ENCODE measurements around the gene WEE2.
A peak's percentile ranks its signal among the peaks of the same experiment; 100 is the strongest.

WEE2 gene

GRCh38 chr7:141697211-141697871, 10.8 kb upstream of the WEE2 start:
- TF ChIP-seq CTCF (IDR thresholded peaks at IDR 0.05; ENCODE audit: insufficient read depth, low read depth, low read length, missing control alignments): no peak
- DNase-seq (ENCODE audit: low read depth): no peak
- no peak overlapping the region for H3K4me3 ChIP-seq (ENCODE audit: low read depth, low read length)

- no peak for TF ChIP-seq CTCF (IDR thresholded peaks at IDR 0.05; ENCODE audit: insufficient read depth, low read depth, low read length, missing control alignments)
- no peak overlapping the region for H3K4me3 ChIP-seq (ENCODE audit: low read depth, low read length)
- DNase-seq (ENCODE audit: low read depth): no peak
Observed at GRCh38 chr7:141698247-141699015, 9.7 kb upstream of the WEE2 start.

- no peak for TF ChIP-seq CTCF (IDR thresholded peaks at IDR 0.05; ENCODE audit: insufficient read depth, low read depth, low read length, missing control alignments)
- no peak overlapping the region for H3K4me3 ChIP-seq (ENCODE audit: low read depth, low read length)
- DNase-seq (ENCODE audit: low read depth): no peak
Observed at GRCh38 chr7:141699860-141700259, 8.3 kb upstream of the WEE2 start.

GRCh38 chr7:141700296-141700847, 7.8 kb upstream of the WEE2 start:
- H3K4me3 ChIP-seq (ENCODE audit: low read depth, low read length): peak overlapping the region; percentile 74
- DNase-seq (ENCODE audit: low read depth): no peak
- no peak for TF ChIP-seq CTCF (IDR thresholded peaks at IDR 0.05; ENCODE audit: insufficient read depth, low read depth, low read length, missing control alignments)

GRCh38 chr7:141700848-141701371, 7.2 kb upstream of the WEE2 start:
- TF ChIP-seq CTCF (IDR thresholded peaks at IDR 0.05; ENCODE audit: insufficient read depth, low read depth, low read length, missing control alignments): no peak
- no peak for DNase-seq (ENCODE audit: low read depth)
- peak overlapping the region; percentile 74 for H3K4me3 ChIP-seq (ENCODE audit: low read depth, low read length)

GRCh38 chr7:141701489-141702046, 6.6 kb upstream of the WEE2 start:
- peak; percentile 80 for DNase-seq (ENCODE audit: low read depth)
- TF ChIP-seq CTCF (IDR thresholded peaks at IDR 0.05; ENCODE audit: insufficient read depth, low read depth, low read length, missing control alignments): no peak
- peak overlapping the region; percentile 74 for H3K4me3 ChIP-seq (ENCODE audit: low read depth, low read length)
